Fibroblast of lung (primary cell): ENCODE data around the gene MPRIP. TPM values are rescaled to one million over a fixed set of nuclear protein-coding genes. Genes with fewer than 3 reads are reported as not detected.

Experiments
- DNase-seq, 2 donors: peaks; one replicate each; pipeline versions ENCODE4 v3.0.0 to v3.0.0-alpha.2; 2010; ENCODE audit warnings: low read depth in 2 of 2
- H2AFZ ChIP-seq: 2 replicates; pipeline ENCODE4 v1.5.1; 2012; ENCODE audit warnings: low read length, control low read depth, inconsistent platforms
- H3K27ac ChIP-seq: 2 replicates; pipeline ENCODE4 v1.5.1; 2011; ENCODE audit warnings: low read length, control low read depth; ENCODE audit not compliant: insufficient read depth
- H3K27me3 ChIP-seq: 2 replicates; pipeline ENCODE4 v1.5.1; 2011; ENCODE audit warnings: mild to moderate bottlenecking, low read length; ENCODE audit not compliant: control insufficient read depth, insufficient read depth
- H3K36me3 ChIP-seq: 2 replicates; pipeline ENCODE4 v1.5.1; 2011; ENCODE audit warnings: low read length; ENCODE audit not compliant: control insufficient read depth, insufficient read depth
- H3K4me1 ChIP-seq: 2 replicates; pipeline ENCODE4 v1.5.1; 2011; ENCODE audit warnings: low read length; ENCODE audit not compliant: control insufficient read depth, insufficient read depth; ENCODE audit errors: extremely low read depth
- H3K4me2 ChIP-seq: 2 replicates; pipeline ENCODE4 v1.5.1; 2011; ENCODE audit warnings: low read length, control low read depth; ENCODE audit not compliant: insufficient read depth; ENCODE audit errors: extremely low read depth
- H3K4me3 ChIP-seq, 4 experiments: fragments of 200-600 bp in 1 of 4; sonication (generic) in 1 of 4; replicated peaks in 1 of 4; 2 replicates each; pipeline ENCODE4 v1.5.1; 2011 to 2016; ENCODE audit warnings: low read length in 4 of 4, low read depth in 3 of 4, mild to moderate bottlenecking in 3 of 4, control low read depth in 2 of 4, inconsistent platforms in 1 of 4, mixed read lengths in 1 of 4; ENCODE audit not compliant: insufficient read depth in 1 of 4; ENCODE audit errors: control extremely low read depth in 1 of 4
- H3K79me2 ChIP-seq: 2 replicates; pipeline ENCODE4 v1.5.1; 2012; ENCODE audit warnings: mild to moderate bottlenecking, low read length, inconsistent platforms; ENCODE audit not compliant: control insufficient read depth, insufficient read depth
- H3K9ac ChIP-seq: 2 replicates; pipeline ENCODE4 v1.5.1; 2011; ENCODE audit warnings: mild to moderate bottlenecking, low read length, control low read depth; ENCODE audit not compliant: insufficient read depth
- H3K9me3 ChIP-seq: 2 replicates; pipeline ENCODE4 v1.5.1; 2012; ENCODE audit warnings: low read depth, low read length; ENCODE audit not compliant: control insufficient read depth, insufficient read depth
- H4K20me1 ChIP-seq: 2 replicates; pipeline ENCODE4 v1.5.1; 2011; ENCODE audit warnings: low read length; ENCODE audit not compliant: control insufficient read depth, insufficient read depth; ENCODE audit errors: extremely low read depth
- EZH2 ChIP-seq: IDR thresholded peaks from 2 replicates; pipeline ENCODE4 v1.5.1; 2012; ENCODE audit warnings: low read length, control low read depth, mild to moderate bottlenecking; ENCODE audit errors: missing control alignments
- polyA plus RNA-seq, 2 donors: library from polyadenylated mRNA; depleted of rRNA in 1 of 2; stranded (reverse) in 1 of 2; unstranded in 1 of 2; fragments of >200 nt; gene quantifications; 2 replicates each; pipeline ENCODE4 v1.2.1, GENCODE V29; 2011 to 2012; ENCODE audit warnings: missing spikeins in 1 of 2
- total RNA-seq: library from RNA; depleted of rRNA; stranded (reverse); fragments of >200 nt; gene quantifications from 2 replicates; pipeline ENCODE4 v1.2.1, GENCODE V29; 2014
- TF ChIP-seq, protein P1 (sequence below), 2 donors: IDR thresholded peaks in 1 of 2; conservative IDR thresholded peaks in 1 of 2; 1 replicate in 1 of 2; 2 replicates in 1 of 2; pipeline ENCODE4 v1.5.1; 2011 to 2012; ENCODE audit warnings: low read length in 2 of 2, control low read depth in 1 of 2, inconsistent platforms in 1 of 2, low read depth in 1 of 2, mild to moderate bottlenecking in 1 of 2

The MPRIP gene
- total and polyA plus RNA-seq, 2 donors (not counting 1 experiment from before 2014, with no cell fraction given): 104 to 124 TPM

DNA sequence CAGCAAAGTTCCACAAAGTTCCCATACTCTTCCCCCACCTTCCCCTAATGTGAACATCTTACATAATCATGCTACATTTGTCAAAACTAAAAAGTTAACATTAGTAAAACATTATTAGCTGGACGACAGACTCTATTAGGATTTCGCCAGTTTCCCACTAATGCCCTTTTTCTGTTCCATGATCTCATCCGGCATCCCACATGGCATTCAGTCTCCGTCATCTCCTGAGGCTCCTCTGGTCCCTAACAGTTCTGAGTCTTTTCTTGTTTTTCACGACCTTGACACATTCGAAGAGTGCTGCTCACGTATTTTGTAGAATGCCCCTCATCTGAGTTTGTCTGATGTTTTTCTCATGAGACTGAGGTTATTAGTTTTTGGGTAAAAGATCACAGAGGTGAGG lies 8.8 kb upstream of the MPRIP start:
- H3K36me3 ChIP-seq: no peaks in the 10 kb centered on the region
- no peaks in the 10 kb centered on the region for H4K20me1 ChIP-seq
- no peaks in the 10 kb centered on the region for H3K79me2 ChIP-seq
- peaks cover 12% of the 10 kb centered on the region for H3K4me1 ChIP-seq
- H3K4me2 ChIP-seq: no peak overlapping the region
- peak in 1 of 2 donors; percentile 32 for DNase-seq
- no peaks in the 10 kb centered on the region for H3K9me3 ChIP-seq
- no peak overlapping the region for H2AFZ ChIP-seq
- H3K4me3 ChIP-seq: no peak overlapping the region
- H3K27me3 ChIP-seq: no peaks in the 10 kb centered on the region
- TF ChIP-seq, protein P1, sequence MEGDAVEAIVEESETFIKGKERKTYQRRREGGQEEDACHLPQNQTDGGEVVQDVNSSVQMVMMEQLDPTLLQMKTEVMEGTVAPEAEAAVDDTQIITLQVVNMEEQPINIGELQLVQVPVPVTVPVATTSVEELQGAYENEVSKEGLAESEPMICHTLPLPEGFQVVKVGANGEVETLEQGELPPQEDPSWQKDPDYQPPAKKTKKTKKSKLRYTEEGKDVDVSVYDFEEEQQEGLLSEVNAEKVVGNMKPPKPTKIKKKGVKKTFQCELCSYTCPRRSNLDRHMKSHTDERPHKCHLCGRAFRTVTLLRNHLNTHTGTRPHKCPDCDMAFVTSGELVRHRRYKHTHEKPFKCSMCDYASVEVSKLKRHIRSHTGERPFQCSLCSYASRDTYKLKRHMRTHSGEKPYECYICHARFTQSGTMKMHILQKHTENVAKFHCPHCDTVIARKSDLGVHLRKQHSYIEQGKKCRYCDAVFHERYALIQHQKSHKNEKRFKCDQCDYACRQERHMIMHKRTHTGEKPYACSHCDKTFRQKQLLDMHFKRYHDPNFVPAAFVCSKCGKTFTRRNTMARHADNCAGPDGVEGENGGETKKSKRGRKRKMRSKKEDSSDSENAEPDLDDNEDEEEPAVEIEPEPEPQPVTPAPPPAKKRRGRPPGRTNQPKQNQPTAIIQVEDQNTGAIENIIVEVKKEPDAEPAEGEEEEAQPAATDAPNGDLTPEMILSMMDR (conservative IDR thresholded peaks at IDR 0.05 in 1 of 2, IDR thresholded peaks at IDR 0.05 in 1 of 2; ENCODE audit: low read depth in 1 of 2, low read length in 2 of 2): no peak
- no peak for TF ChIP-seq EZH2
- H3K27ac ChIP-seq: no peak overlapping the region
- no peak overlapping the region for H3K9ac ChIP-seq

- Histone ChIP-seq H3K27ac (no peak overlapping the region), H2AFZ (no peak overlapping the region), H3K4me3 (no peak overlapping the region), H3K9me3 (no peaks in the 10 kb centered on the region), H3K4me1 (peaks cover 12% of the 10 kb centered on the region), H3K9ac (no peak overlapping the region), H3K36me3 (no peaks in the 10 kb centered on the region), H3K79me2 (no peaks in the 10 kb centered on the region), H3K4me2 (no peak overlapping the region), H4K20me1 (no peaks in the 10 kb centered on the region), H3K27me3 (no peaks in the 10 kb centered on the region)
- peak in 1 of 2 donors; percentile 56 for DNase-seq
- TF ChIP-seq EZH2: no peak
- TF ChIP-seq, protein P1 (conservative IDR thresholded peaks at IDR 0.05 in 1 of 2, IDR thresholded peaks at IDR 0.05 in 1 of 2; ENCODE audit: low read depth in 1 of 2, low read length in 2 of 2): no peak
Measured at GRCh38 chr17:17034026-17034425, 8.2 kb upstream of the MPRIP start.

GRCh38 chr17:17034496-17035075 lies 7.7 kb upstream of the MPRIP start:
- TF ChIP-seq, protein P1 (conservative IDR thresholded peaks at IDR 0.05 in 1 of 2, IDR thresholded peaks at IDR 0.05 in 1 of 2; ENCODE audit: low read depth in 1 of 2, low read length in 2 of 2): no peak
- TF ChIP-seq EZH2: no peak
- H2AFZ ChIP-seq: no peak overlapping the region
- no peaks in the 10 kb centered on the region for H3K9me3 ChIP-seq
- H3K4me3 ChIP-seq: no peak overlapping the region
- H3K4me2 ChIP-seq: no peak overlapping the region
- H3K4me1 ChIP-seq: peaks cover 12% of the 10 kb centered on the region
- no peaks in the 10 kb centered on the region for H3K79me2 ChIP-seq
- H3K27me3 ChIP-seq: no peaks in the 10 kb centered on the region
- H3K27ac ChIP-seq: no peak overlapping the region
- no peaks in the 10 kb centered on the region for H4K20me1 ChIP-seq
- no peak for DNase-seq
- H3K36me3 ChIP-seq: no peaks in the 10 kb centered on the region
- H3K9ac ChIP-seq: no peak overlapping the region
